Ammon's horn (tissue), 1 donor: ENCODE results near the gene FNDC3A.
A peak's percentile ranks its signal among the peaks of the same experiment; 100 is the strongest.
"Not testable (repeated sequence)": the region's sequence is repeated elsewhere in the genome, so short reads cannot be mapped to it uniquely, and the experiment has no call there.

Experiments used
- DNase-seq: peaks from one replicate; pipeline ENCODE4 v3.0.0-alpha.2; 2016; ENCODE audit warnings: low spot score

The FNDC3A gene

DNA sequence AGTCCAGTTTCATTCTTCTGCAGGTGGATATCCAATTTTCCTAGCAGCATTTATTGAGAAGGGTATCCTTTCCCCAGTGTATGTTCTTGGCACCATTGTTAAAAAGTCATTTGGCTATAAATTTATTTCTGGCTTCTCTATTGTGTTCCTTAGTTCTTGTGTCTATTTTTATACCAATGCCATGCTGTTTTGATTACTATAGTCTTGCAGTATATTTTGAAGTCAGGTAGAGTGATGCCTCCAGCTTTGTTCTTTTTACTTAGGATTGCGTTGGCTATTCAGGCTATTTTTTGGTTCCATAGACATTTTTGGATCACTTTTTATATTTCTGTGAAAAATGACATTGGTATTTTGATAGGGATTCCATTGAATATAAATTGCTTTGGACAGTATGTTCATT lies 172.7 kb downstream of the FNDC3A start:
- DNase-seq = no peak

DNA sequence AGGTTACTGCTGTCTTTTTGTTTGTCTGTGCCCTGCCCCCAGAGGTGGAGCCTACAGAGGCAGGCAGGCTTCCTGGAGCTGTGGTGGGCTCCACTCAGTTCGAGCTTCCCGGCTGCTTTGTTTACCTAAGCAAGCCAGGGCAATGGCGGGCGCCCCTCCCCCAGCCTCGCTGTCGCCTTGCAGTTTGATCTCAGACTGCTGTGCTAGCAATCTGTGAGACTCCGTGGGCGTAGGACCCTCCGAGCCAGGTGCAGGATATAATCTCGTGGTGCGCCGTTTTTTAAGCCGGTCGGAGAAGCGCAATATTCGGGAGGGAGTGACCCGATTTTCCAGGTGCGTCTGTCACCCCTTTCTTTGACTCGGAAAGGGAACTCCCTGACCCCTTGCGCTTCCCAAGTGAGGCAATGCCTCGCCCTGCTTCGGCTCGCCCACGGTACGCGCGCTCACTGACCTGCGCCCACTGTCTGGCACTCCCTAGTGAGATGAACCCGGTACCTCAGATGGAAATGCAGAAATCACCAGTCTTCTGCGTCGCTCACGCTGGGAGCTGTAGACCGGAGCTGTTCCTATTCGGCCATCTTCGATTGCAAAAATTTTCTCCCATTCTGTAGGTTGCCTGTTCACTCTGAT lies 182.4 kb downstream of the FNDC3A start:
- not testable (repeated sequence) for DNase-seq

DNA sequence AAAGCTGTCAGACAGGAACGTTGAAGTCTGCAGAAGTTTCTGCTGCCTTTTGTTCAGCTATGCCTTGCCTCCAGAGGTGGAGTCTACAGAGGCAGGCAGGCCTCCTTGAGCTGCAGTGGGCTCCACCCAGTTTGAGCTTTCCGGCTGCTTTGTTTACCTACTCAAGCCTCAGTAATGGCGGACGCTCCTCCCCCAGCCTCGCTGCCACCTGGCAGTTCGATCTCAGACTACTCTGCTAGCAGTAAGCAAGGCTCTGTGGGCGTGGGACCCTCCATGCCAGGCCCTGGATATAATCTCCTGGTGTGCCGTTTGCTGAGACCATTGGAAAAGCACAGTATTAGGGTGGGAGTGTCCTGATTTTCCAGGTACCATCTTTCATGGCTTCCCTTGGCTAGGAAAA lies 187.4 kb downstream of the FNDC3A start:
- not testable (repeated sequence) for DNase-seq

DNA sequence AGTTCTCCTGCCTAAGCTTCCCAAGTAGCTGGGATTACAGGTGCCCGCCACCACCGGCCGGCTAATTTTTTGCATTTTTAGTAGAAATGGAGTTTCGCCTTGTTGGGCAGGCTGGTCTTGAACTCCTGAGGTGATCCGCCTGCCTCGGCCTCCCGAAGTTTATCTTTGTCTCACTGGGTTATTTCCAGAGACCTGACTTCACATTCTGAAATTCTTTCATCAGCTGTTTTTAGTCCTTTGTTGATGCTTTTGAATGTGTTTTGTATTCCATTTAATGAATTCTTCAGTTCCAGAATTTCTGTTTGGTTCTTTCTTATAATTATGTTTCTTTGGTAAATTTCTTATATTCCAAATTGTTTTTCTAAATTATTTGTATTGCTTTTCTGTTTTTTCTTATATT lies 189.0 kb downstream of the FNDC3A start:
- DNase-seq = no peak

DNA sequence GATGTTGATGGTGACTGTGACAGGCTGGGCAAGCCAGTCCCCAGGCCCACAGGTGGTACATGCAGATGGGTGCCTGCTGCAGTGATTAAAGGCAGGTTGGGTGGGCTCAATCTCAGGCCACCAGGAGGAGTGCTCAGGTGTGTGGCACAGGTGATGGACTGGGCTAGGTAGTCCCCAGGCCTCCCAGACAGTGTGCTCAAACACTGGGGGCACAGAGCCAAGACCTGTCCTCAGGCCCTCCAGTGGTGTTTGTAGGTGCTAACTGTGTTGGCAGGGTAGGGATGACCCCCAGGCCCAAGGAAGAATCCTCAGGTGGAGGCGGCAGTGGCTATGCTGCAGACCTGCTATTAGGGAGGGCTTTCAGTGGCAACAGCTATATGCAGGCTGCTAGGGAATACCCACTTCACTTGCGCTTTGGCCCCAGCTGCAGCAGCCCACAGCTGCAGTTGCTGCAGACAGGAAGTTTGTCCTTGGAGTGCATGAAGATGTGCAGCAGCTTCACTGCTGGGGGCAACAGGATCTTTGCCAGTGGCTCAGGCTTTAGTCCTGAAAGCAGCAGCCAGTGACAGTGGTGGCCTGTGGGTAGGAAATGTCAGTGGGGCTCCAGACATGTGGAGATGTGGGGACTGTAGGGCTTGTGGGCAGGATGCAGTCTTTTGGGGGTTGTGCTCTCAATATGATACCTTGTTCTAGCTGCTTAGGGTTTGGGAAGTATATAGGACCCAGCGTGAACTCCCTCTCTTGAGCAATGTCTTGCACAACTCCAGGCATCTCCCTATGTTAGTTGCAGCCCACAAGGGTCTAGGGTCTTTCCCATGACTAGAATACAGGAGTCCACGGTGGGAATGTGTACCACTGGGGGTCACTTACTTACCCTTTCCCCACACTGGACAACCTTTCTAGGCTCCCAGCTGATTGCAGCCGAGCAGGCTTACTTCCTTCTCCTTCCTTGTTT lies 190.4 kb downstream of the FNDC3A start:
- no peak for DNase-seq

DNA sequence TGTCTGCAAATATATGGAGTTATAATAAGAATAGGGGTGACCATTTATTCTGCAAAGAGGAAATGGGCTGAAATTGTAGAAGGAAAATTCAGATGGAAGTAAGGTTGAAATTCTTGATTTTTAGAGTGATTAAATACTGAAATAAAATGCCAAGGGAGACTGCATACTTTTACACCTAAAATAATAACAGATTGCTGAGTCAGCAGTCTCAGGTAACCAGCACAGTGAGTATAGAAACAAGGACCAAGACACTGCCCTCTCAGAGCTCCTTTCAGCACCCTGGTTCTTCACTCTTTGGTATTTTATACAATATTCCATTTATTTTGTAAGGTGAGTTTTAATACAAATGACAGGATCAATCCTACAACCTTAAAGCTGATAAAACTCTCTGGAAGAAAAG lies 195.6 kb downstream of the FNDC3A start:
- DNase-seq = no peak

DNA sequence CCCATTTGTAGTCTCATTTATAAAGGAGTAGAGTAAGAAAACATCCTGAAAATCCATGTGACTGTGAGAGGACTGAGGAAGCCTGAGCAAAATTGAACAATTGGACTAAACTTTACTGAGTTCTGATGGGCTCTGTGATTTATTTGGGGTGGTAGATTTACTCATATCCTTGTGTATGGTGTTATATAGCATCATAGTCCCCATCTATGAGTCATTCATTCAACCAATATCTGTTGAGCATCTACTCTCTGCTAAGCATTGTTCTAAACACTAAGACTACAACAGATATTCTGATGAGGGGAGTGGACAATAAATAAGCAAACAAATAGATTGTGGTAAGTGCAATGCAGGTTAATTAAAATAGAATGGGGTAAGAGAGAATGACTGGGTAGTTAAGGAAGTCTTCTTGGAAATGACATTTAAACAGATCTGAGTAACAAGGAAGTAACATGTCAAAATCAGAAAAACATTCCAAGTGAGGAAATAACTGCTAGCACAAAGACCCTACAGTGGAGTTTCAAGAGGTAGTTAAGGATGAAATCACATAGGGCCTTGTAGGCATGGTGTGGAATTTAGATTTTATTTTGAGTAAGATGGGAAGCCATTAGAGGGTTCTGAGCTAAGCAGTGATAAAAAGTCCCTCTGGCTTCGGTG lies 208.1 kb downstream of the FNDC3A start:
- no peak for DNase-seq

DNA sequence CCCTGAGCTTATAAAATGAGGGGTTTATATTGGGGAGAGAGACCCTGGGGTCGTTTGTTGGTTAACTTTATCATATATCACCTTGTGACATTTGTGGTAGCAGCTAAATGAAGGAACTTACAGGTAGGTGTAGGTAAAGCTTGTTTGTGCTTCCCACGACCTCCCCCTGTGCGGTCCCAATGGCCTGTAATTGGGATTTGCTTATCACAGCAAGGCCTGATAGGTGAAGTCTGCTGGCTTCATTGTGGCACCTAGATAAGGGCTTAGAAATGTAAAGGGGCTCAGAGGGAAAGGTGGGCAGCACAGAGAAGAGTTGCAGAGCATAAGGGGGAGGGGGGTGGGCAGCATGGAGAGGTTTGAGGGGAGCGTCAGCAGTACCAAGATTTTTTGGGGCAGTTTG lies 208.9 kb downstream of the FNDC3A start:
- no peak for DNase-seq

DNA sequence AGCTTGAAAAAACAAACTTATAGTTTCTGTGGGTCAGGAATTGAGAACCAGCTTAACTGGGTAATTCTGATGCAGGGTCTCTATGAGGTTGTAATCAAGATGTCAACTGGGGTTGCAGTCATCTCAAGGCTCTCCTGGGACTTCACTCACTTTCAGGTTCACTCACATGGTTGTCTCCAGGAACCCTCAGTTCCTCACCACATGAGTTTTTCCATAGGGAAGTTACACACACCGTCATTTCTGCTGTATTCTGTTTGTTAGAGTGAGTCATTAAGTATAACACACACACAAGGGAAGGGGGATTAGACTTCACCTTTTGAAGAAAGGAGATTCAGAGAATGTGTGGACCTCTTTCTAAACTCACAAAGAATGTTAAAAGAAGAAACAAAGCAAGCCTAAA lies 209.6 kb downstream of the FNDC3A start:
- DNase-seq = no peak

DNA sequence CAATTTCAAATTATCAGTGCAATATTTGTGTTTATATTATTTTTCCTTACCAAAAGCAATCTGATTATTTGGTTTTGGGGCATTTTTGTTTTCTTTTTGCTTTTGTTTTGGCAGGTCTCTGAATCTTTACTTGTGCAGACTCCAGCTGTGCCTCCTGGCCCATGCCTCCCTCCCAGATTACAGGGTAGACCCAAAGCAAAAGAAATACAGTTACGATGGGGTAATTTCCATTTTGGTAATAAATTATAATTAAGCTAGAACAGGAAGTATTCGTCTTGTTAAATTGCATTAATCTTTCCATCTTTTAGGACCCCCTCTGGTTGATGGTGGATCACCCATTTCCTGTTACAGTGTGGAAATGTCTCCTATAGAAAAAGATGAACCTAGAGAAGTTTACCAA lies 215.2 kb downstream of the FNDC3A start:
- DNase-seq = no peak

DNA sequence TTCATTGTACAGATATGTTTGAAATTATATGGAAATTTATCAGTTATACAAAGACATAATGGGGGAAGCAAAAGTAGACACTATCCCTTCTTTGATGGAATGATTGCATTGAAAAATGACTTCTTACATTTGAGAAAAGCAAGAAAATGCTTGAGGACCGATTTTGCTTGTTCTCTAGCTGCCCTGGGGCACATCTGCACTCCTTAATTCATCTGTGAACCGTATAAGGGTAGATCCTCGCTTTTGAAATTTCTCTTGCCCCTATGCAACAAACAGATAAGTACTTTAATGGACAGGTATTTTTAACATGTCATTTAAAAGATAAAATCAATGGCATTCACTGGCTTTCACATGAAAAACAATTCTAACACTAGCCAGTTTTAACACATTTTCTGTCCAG lies 230.9 kb downstream of the FNDC3A start:
- no peak for DNase-seq

DNA sequence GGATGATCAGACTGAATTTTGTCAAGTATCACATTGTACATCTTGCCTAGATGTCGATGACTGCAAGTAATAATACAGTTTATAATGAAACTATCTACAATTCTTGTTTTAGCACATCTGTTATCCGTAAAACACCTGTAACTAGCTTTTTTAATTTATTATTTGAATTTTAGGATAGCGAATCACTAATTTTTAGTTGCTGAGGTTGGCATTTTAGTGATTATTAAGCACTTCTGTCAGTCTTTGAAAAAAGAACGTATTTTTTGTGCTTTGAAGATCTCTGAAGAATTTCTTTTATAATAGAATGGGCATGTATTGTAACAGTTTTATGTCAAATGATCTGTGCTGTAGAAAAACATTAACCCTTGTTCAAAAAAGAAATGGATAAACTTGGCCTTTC lies 232.9 kb downstream of the FNDC3A start:
- no peak for DNase-seq

DNA sequence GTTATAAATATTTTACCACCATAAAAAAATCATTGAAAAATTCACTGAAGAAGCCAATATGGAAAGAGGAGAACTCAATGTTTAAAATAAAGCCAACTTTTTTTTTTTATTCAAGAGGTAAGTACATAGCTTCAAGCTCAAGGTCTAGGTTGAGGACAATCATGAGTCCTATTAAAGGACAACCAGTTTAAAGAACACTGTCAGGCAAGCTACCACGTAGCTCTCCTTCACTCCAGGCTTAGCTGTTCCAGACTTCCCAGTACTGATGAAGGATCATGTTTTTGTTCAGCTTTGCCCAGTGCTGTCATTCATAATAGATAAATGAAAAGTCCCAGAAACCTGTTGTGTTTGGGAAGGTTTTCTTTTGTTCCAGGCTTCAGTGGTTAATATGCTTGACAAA lies 234.4 kb downstream of the FNDC3A start:
- no peak for DNase-seq

DNA sequence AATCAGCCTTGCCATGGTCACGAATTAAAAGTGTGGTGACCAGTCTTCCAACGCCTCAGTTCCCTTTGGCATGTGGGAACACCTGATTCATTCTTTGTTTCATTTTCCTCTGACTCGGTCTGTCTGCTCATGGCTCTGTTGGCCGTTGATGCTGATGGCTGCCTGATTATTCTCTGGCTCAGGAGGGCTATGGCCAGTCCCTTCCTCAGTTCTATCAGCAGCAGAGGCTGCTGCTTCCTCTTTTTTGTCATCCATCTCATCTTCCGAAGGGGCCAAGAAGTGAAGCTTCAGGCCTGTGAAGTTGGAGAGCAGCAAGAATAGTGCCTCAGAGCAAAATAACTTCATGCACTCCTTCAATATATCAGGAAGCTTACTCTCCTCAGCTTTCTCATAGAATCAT lies 235.0 kb downstream of the FNDC3A start:
- DNase-seq = no peak

DNA sequence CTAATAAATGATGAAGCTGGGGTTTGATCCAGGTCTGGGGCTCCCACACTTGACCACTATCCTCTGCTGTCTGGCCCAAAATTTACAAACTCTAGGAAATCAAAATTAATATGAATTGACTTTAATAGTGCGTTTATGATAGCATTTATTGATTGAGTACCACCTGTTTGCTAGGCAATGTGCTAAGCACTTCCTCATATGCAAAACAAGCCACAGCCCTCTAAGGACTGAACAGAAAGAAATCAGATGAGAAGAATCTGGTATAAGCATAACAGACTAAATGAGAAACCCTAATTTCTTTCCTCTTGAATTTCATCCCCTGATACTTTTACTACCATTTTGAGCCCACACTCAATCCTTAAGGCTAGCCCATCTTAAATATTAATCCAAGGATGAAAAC lies 237.8 kb downstream of the FNDC3A start:
- DNase-seq = no peak

DNA sequence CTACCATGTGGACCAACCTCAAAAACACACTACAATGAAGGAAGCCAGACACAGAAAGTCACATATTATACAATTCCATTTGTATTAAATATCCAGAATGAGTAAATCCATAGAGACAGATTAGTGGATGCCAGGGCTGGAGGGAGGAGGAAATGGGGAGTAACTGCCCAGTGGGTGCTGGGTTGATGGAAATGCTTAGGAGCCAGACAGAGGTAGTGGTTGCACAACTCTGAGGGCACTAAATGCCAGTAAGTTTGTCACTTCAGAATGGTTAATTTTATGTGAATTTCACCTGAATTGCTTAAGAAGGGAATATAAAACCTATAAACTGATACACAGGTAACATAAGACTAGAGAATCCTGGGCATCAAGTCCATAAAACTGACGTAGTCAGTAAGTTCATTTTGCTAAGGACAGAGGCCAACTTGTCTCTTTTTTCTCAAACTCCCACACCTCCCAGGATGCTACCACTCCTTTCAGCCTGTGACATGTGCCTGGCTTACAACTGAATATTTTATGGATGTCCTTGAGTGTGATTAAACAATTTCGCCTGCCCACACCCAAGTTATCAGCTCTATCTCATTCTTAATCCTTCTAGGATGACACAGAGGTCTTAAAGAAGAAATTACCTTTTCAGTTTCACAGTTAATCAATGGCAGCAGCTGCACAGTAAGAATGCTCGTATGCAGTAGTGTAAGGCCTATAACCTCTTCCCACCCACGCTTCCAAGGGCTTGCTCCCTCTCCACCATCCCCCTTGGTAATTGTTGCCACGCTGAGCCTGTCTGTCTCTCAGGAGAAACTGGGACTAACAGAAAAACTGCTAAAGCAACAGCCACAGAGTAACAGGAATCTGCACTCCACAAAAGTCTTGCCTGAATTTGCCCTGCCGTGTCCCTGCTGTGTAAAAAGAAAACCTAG lies 238.5 kb downstream of the FNDC3A start:
- DNase-seq = no peak

DNA sequence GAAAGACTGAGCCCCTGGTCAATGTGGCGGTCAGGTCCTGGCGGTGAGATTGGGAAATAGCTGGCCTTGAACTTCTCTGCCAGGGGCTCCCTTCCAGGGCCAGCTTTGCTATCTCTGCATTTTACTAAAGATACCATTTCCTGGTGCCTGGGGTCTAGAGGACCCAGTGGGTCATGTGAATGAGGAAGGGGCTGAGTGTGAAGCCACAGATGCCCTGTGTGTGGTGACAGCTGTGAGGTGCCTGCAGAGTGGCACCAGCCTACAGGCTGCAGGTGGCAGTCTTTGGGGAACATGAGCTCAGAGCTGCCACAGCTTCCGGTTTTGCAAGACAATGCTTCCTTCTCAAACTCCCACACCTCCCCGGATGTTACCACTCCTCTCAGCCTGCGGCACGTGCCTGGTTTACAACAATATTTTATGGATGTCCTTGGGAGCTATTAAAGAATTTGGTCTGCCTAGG lies 239.2 kb downstream of the FNDC3A start:
- peak; percentile 41 for DNase-seq

DNA sequence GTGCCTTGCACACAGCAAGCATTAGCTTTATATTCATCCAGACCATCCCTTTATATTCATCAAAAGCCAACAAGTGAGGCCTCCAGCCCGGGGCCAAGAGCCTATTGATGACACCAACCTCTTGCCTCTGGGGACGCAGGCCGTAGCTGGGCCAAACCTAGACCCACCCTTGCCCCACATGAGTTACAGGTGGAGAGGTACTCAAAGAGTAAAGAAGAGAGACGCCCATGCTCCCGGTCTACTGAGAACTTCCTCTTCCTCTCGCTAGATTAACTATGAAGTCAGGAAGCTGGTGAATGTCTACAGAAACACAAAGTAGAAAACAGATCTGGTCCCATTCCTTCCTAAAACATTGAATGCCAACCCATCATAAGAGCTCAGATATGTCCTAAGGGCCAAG lies 240.6 kb downstream of the FNDC3A start:
- no peak for DNase-seq

DNA sequence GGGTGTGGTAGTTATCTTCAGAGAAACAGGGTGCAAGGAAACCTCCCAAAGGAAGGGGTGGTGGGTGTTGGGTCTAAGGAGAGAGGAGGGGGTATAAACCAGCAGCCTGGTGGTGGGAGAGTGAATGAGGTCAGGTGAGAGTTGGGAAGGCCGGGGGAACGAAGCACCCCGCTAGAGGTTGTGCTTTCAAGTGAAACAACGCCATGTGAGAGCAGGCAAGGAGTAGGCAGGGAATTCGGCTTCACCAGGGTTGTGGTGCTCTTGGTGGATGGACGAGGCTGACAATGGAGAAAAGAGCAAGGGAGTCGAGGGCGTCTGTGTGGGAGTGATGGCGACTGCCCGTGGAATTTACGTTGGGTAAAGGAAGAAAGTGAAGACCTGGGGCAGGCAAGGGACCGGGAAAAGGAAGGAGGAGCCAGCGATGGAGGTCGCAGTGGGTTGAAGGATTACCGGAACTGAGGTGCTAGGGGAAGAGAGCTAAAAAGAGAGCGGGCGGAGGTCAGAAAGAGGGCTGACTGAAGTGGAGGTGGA lies 242.3 kb downstream of the FNDC3A start:
- no peak for DNase-seq

DNA sequence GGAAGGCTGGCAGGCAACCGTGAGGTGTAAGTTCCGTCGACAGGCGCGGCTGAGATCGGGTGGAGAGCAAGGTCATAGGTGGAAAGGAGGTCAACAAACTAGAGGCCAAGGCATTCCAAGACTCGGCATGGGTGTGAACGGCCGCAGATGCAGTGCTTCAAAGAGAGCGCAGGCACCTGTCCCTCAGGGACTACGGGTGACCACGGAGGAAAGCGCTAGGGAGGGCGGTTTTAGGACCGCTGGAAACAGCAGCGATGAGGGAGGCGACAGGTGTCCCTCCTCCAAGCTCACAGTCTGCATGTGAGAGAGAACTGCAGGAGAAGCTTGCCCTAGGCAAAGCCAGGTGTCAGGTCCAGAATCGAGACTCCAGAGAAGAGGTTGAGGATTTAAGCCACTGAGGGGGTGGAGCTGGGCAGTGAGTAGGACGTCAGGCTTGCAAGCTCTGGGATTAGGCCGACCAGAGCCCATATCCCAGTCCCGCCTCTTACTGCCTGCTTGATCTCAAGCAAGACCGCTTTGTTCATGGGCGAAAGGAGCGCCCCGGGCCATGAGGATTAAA lies 242.9 kb downstream of the FNDC3A start:
- DNase-seq = no peak

DNA sequence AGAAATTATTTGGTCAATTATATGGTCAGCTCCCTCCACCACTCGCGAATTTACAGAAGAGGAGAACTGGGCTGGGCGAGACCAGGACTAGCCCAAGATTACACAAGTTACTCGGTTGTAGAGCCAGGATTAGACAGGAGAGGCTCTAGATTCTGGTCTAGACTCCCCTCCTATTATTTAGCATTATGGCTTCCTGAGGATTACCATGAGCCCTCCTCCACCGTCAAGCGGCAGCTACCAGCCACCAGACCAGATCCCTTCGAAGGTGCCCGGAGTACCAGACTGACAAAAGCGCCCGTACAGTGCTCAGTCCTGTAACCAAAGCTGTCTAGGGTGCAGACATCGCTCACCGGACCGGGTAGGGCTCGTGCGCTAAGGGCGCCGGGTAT lies 243.9 kb downstream of the FNDC3A start:
- DNase-seq = no peak
